ENCODE results near the gene KIRREL1. TPM values are rescaled to one million over a fixed set of nuclear protein-coding genes. Genes with fewer than 3 reads are reported as not detected.
"Not testable (repeated sequence)": the region's sequence is repeated elsewhere in the genome, so short reads cannot be mapped to it uniquely, and the experiment has no call there.

The KIRREL1 gene
- total RNA-seq, 1 donor from 2014 or later, result 0.02 TPM

GRCh38 chr1:158128531-158128930, 135.1 kb downstream of the KIRREL1 start:
- H3K36me3 Mint-ChIP-seq (ENCODE audit: low read depth); H3K4me1 Mint-ChIP-seq; H3K27ac Mint-ChIP-seq; H3K4me3 Mint-ChIP-seq; DNase-seq; intact Hi-C loops (cut with micrococcal nuclease); H3K9me3 Mint-ChIP-seq: not testable (repeated sequence)
- H3K27me3 Mint-ChIP-seq, result peaks cover 18% of the 10 kb centered on the region

GRCh38 chr1:158131217-158131616, 137.8 kb downstream of the KIRREL1 start:
- H3K27ac Mint-ChIP-seq, result no peak overlapping the region
- H3K36me3 Mint-ChIP-seq (ENCODE audit: low read depth), result no peaks in the 10 kb centered on the region
- no peak overlapping the region for H3K4me3 Mint-ChIP-seq
- H3K4me1 Mint-ChIP-seq, result peaks cover 1% of the 10 kb centered on the region
- peaks cover 9% of the 10 kb centered on the region for H3K27me3 Mint-ChIP-seq
- no peak for DNase-seq
- intact Hi-C loops (cut with micrococcal nuclease), result no loop called here
- H3K9me3 Mint-ChIP-seq, result no peaks in the 10 kb centered on the region

- Mint-ChIP-seq H3K4me1 (no peaks in the 10 kb centered on the region), H3K27me3 (peaks cover 2% of the 10 kb centered on the region), H3K4me3 (no peak overlapping the region), H3K9me3 (no peaks in the 10 kb centered on the region), H3K36me3 (ENCODE audit: low read depth) (no peaks in the 10 kb centered on the region), H3K27ac (no peak overlapping the region)
- intact Hi-C loops (cut with micrococcal nuclease), result no loop called here
- DNase-seq, result no peak
Measured at GRCh38 chr1:158140764-158141192, 147.3 kb downstream of the KIRREL1 start.

- Mint-ChIP-seq H3K36me3 (ENCODE audit: low read depth) (no peaks in the 10 kb centered on the region), H3K27me3 (no peaks in the 10 kb centered on the region), H3K4me3 (no peak overlapping the region), H3K4me1 (peaks cover 15% of the 10 kb centered on the region), H3K27ac (no peak overlapping the region), H3K9me3 (peaks cover 5% of the 10 kb centered on the region)
- intact Hi-C loops (cut with micrococcal nuclease), result no loop called here
- no peak for DNase-seq
Measured at GRCh38 chr1:158145173-158145719, 151.8 kb downstream of the KIRREL1 start.

- peaks cover 8% of the 10 kb centered on the region for H3K9me3 Mint-ChIP-seq
- no peak for DNase-seq
- H3K27ac Mint-ChIP-seq, result no peak overlapping the region
- H3K4me3 Mint-ChIP-seq, result no peak overlapping the region
- no peaks in the 10 kb centered on the region for H3K36me3 Mint-ChIP-seq (ENCODE audit: low read depth)
- H3K4me1 Mint-ChIP-seq, result peaks cover 20% of the 10 kb centered on the region
- no peaks in the 10 kb centered on the region for H3K27me3 Mint-ChIP-seq
- intact Hi-C loops (cut with micrococcal nuclease), result no loop called here
Measured at GRCh38 chr1:158146165-158146564, 152.7 kb downstream of the KIRREL1 start.

GRCh38 chr1:158146739-158147138, 153.3 kb downstream of the KIRREL1 start:
- H3K36me3 Mint-ChIP-seq (ENCODE audit: low read depth), result no peaks in the 10 kb centered on the region
- no peak overlapping the region for H3K27ac Mint-ChIP-seq
- peaks cover 8% of the 10 kb centered on the region for H3K9me3 Mint-ChIP-seq
- intact Hi-C loops (cut with micrococcal nuclease), result no loop called here
- no peaks in the 10 kb centered on the region for H3K27me3 Mint-ChIP-seq
- H3K4me3 Mint-ChIP-seq, result no peak overlapping the region
- H3K4me1 Mint-ChIP-seq, result peaks cover 20% of the 10 kb centered on the region
- no peak for DNase-seq

- peaks cover 8% of the 10 kb centered on the region for H3K9me3 Mint-ChIP-seq
- intact Hi-C loops (cut with micrococcal nuclease), result no loop called here
- no peak overlapping the region for H3K27ac Mint-ChIP-seq
- H3K27me3 Mint-ChIP-seq, result no peaks in the 10 kb centered on the region
- H3K4me3 Mint-ChIP-seq, result no peak overlapping the region
- no peak for DNase-seq
- H3K4me1 Mint-ChIP-seq, result peaks cover 20% of the 10 kb centered on the region
- H3K36me3 Mint-ChIP-seq (ENCODE audit: low read depth), result no peaks in the 10 kb centered on the region
Measured at GRCh38 chr1:158147401-158147800, 154.0 kb downstream of the KIRREL1 start.

- no peak overlapping the region for H3K4me3 Mint-ChIP-seq
- no peaks in the 10 kb centered on the region for H3K27me3 Mint-ChIP-seq
- peaks cover 20% of the 10 kb centered on the region for H3K4me1 Mint-ChIP-seq
- no peaks in the 10 kb centered on the region for H3K36me3 Mint-ChIP-seq (ENCODE audit: low read depth)
- no peak for DNase-seq
- intact Hi-C loops (cut with micrococcal nuclease), result no loop called here
- no peak overlapping the region for H3K27ac Mint-ChIP-seq
- peaks cover 8% of the 10 kb centered on the region for H3K9me3 Mint-ChIP-seq
Measured at GRCh38 chr1:158147869-158148268, 154.4 kb downstream of the KIRREL1 start.

GRCh38 chr1:158148468-158148867, 155.0 kb downstream of the KIRREL1 start:
- Mint-ChIP-seq H3K4me1 (peaks cover 20% of the 10 kb centered on the region), H3K36me3 (ENCODE audit: low read depth) (no peaks in the 10 kb centered on the region), H3K27me3 (no peaks in the 10 kb centered on the region), H3K4me3 (peak overlapping the region; percentile 94), H3K27ac (no peak overlapping the region), H3K9me3 (peaks cover 8% of the 10 kb centered on the region)
- intact Hi-C loops (cut with micrococcal nuclease), result no loop called here
- DNase-seq, result no peak

- H3K4me3 Mint-ChIP-seq, result peak overlapping the region; percentile 94
- intact Hi-C loops (cut with micrococcal nuclease), result no loop called here
- H3K4me1 Mint-ChIP-seq, result peaks cover 20% of the 10 kb centered on the region
- H3K36me3 Mint-ChIP-seq (ENCODE audit: low read depth), result no peaks in the 10 kb centered on the region
- H3K27ac Mint-ChIP-seq, result peak overlapping the region; percentile 76
- H3K9me3 Mint-ChIP-seq, result peaks cover 8% of the 10 kb centered on the region
- DNase-seq, result no peak
- H3K27me3 Mint-ChIP-seq, result peaks cover 2% of the 10 kb centered on the region
Measured at GRCh38 chr1:158149175-158149574, 155.7 kb downstream of the KIRREL1 start.

Other genes with a start within 250 kb of the KIRREL1 start
- gene FCRL2, start 216.5 kb upstream of the KIRREL1 start, total RNA-seq, result not detected in 2 replicates
- not detected in 2 replicates for gene FCRL1, start 173.5 kb upstream of the KIRREL1 start, total RNA-seq
- not detected in 2 replicates for gene CD5L, start 151.8 kb upstream of the KIRREL1 start, total RNA-seq
- not detected in 2 replicates for gene CD1D, start 187.2 kb downstream of the KIRREL1 start, total RNA-seq